Stimulated activated CD8-positive, alpha-beta memory T cell treated with anti-CD3 and anti-CD28 coated beads, Interleukin-7, amount 100 ng/mL, for 4 hours (primary cell): ENCODE results near the gene BHLHE41.

Experiments used
- DNase-seq, 2 donors: peaks; one replicate each; pipeline ENCODE4 v3.0.0-alpha.2; 2020; ENCODE audit warnings: low read depth in 2 of 2

The BHLHE41 gene

GRCh38 chr12:26134540-26134939, 9.7 kb upstream of the BHLHE41 start:
- no peak for DNase-seq

DNA sequence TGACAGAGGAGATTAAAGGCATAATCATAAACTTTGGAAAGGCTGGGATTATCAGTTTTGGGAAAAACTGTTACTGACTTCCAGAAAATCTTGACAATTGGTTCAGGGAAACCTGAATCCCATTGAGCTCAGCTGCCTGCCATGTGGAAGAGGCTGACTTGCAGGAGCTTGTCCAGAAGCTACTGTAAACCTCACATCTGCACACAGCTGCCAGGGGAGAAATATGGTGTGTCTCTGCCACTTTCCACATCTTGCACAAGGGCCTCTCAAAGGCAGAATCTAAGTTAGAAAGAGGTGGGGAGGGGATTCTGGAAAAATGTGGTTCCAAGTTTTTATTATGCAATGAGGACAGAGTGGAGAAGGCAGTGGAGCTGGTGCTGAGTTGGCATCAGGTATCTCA, 8.7 kb upstream of the BHLHE41 start:
- DNase-seq = no peak

GRCh38 chr12:26132866-26133265, 8.0 kb upstream of the BHLHE41 start:
- no peak for DNase-seq

DNA sequence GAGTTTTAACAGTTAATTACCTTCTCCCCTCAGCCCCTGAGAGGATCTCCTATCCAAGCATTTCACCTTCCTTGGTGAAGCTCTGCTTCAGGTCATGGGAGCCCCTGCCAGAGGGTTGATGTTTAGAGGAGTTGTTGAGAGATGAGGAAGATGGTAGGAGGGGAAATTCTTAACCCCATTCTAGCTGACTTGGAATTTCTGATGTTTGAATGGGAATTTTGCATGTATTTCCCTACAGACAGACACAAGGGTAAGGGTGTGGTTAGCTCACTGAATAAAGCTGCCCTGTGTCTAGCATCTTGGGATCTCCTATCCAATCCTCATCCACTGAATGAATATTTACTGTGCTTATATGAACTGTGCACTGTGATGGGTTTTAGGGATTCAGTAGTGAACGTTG, 7.1 kb upstream of the BHLHE41 start:
- DNase-seq = no peak

DNA sequence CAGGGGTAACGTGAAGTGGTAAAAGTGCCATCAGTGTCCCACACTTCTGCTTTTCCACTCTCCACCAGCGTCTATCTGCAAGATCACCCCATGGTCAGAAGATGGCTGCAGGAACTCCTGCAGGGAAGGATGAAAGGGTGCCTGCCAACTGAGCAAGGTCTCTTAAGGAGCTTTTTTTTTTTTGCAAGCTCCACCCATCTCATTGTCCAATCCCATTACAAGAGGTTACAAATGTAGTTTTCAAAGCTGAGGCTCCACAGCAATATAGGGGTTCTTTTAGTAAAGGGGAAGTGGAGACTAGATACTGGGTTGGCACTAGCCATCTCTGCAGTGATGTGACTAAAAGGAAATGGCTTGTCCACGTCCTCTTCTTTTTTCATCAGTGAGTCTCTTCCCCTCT, 5.9 kb upstream of the BHLHE41 start:
- no peak for DNase-seq

- DNase-seq = no peak
Measured at GRCh38 chr12:26128168-26128567, 3.3 kb upstream of the BHLHE41 start.

- DNase-seq = no peak
Measured at GRCh38 chr12:26127404-26127803, 2.6 kb upstream of the BHLHE41 start.

DNA sequence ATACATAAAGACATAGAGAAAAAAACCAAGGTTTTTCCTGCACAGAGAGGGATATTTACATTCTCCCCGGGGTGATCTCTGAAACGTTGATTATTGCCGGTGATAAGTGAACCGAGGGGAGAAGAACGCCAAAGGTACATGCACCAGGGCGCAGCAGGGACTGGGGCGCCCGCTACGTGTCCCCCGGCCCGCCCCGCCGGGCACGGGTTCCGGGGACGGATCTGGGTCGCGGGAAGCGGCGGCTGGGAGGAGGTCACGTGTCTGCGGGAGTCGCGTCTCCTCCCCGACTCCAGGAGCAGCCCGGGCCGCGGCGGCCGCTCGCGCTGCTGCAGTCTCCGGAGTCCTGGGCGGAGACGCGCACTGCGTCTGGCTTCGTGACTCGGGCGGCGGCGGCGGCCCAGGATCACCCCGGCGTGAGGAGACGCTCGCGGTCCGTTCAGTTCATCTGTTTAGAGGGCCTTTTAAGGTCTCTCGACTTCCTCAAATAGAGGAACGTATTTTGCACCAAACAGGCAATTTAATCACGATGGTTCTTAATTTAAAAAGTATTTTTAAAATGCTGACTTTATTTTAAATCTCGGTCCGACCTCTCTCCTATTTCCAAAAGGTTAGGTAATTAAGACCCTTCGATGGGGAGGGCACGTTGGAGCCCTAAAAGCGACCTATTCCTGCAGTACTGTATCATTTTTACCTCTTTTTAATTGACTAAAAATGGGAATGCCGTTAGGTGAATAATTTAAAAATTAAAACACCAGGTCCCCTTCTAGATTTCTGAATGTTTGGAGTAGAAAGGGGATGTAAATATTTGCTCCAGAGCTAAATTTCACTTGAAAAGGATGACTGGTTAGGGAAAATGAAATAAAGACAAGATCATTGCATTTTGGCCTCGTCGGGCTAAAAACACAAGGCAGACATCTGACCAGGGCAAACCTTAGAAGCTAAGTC, 1.8 kb upstream of the BHLHE41 start:
- DNase-seq = no peak

- DNase-seq = peak in 1 of 2 donors; percentile 11
Measured at GRCh38 chr12:26125400-26126339, 833 bp upstream of the BHLHE41 start.

DNA sequence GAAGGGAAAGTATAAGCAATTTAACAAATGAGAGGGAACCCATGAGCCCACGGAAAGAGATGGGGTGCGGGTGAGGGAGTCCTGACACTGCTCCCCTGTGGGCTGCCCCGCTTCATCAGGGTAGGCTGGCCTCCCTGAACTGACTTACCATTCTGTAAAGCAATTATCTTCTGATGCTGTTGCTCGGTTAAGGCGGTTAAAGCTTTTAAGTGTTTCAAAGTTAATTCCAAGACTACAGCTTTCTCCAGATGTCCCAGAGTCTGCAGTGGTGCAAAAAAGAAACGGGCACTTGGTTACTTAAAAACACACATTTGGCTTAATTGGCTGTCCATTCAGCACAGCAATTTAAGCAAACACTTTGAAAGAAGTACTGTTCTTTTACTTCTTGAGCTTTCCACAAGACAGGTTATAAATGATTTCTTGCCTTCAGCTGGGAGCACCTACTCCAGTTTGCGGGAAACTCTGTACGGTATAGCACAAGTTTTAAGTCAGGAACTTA, 1.3 kb downstream of the BHLHE41 start:
- no peak for DNase-seq

GRCh38 chr12:26122681-26123481, 2.0 kb downstream of the BHLHE41 start:
- no peak for DNase-seq

- DNase-seq = peak in 1 of 2 donors; percentile 21
Measured at GRCh38 chr12:26122061-26122680, 2.7 kb downstream of the BHLHE41 start.

- no peak for DNase-seq
Measured at GRCh38 chr12:26121323-26122060, 3.3 kb downstream of the BHLHE41 start.

GRCh38 chr12:26120561-26121274, 4.1 kb downstream of the BHLHE41 start:
- no peak for DNase-seq

DNA sequence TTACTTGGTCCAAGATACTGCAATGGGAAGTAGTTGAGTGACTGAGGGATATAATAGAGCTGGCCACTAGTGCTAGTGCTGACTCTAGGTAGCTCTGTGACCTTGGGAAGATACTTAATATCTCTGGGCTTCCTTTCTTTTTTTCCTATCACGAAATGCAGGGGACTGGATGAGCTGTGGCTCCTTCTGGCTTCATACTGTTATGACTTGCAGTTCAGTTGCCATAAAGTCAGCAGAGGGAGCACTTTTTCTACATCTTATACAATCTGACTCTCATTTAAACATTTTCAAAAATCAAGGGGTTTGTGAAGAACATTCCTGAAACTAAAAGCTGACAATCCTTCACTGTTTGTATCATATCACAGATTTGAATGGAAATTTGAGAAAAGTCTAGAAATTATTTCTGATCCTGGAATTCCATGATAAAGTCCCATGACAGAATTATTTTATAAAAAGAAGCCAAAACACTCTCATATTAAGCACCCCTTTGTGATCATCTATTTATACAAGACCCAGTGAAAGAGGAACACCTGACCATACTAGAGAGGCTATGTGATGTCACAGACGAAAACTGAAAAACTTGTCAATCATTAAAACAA, 5.3 kb downstream of the BHLHE41 start:
- no peak for DNase-seq

GRCh38 chr12:26118308-26118707, 6.5 kb downstream of the BHLHE41 start:
- no peak for DNase-seq

DNA sequence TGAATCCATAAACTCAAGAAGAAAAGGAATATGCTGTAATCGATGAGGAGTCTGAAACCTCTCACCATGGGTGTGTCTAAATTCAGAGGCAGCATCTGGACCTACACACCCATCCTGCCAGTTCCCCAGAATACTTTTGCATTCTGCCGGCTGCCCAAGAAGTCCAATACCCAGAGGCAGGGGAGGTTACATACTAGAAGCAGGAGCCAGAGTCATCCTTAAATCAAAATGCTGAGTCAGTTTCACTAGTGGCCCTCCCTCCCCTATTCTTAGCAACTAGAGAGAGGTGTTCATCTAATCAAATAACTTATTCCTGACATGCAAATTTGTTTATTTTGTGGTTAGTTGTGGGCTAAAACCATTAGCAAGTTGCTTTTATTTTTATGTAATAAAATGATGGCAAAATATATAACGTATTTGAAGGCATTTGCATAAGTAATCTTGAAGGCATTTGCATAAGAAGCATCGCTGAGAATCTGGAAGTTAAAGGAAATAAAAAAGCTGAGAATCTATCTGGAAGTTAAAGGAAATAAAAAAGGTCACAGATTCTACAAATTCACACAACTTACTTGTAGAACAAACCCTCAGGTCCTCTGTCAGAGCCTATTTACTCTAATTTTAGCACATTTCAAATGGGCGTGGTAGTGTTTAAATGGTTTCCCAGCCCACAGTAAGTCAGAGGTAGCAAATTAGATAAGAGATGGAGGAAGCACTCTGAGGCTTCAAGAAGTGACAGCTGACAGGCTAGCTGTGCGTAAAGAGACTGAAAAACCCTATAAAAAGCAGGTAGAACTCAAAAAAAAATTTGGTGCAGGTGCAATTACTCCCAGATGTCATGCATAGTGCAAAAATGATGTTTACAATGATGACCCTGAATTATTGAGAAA, 7.8 kb downstream of the BHLHE41 start:
- no peak for DNase-seq

GRCh38 chr12:26114720-26115401, 10.0 kb downstream of the BHLHE41 start:
- no peak for DNase-seq
